HFFc6 (cell line): ENCODE results near the gene SAT1. TPM values are rescaled to one million over a fixed set of nuclear protein-coding genes. Genes with fewer than 3 reads are reported as not detected.
"Not testable (repeated sequence)": the region's sequence is repeated elsewhere in the genome, so short reads cannot be mapped to it uniquely, and the experiment has no call there.

ENCODE experiments used
- DNase-seq: peaks from one replicate; pipeline ENCODE4 v3.0.0-alpha.2; 2018
- H3K27ac Mint-ChIP-seq: 2 replicates; pipeline ENCODE4 v1.8.0; 2020; ENCODE audit warnings: mild to moderate bottlenecking, mixed read lengths
- H3K27me3 Mint-ChIP-seq: 2 replicates; pipeline ENCODE4 v1.8.0; 2021; ENCODE audit warnings: mild to moderate bottlenecking, moderate library complexity, mixed read lengths; ENCODE audit not compliant: insufficient read depth
- H3K36me3 Mint-ChIP-seq: 2 replicates; pipeline ENCODE4 v1.8.0; 2021; ENCODE audit warnings: low read depth, mixed read lengths
- H3K4me1 Mint-ChIP-seq: 2 replicates; pipeline ENCODE4 v1.8.0; 2020; ENCODE audit warnings: low read depth, mixed read lengths
- H3K4me3 Mint-ChIP-seq: 2 replicates; pipeline ENCODE4 v1.8.0; 2020; ENCODE audit warnings: mild to moderate bottlenecking, moderate library complexity, mixed read lengths
- H3K9me3 Mint-ChIP-seq: 2 replicates; pipeline ENCODE4 v1.8.0; 2020; ENCODE audit warnings: mild to moderate bottlenecking, mixed read lengths
- long read RNA-seq: library from polyadenylated mRNA; unstranded; transcript quantifications from one replicate; pipeline ENCODE4 v2.0.0, GENCODE V29; 2019
- total RNA-seq, 6 experiments: library from RNA; stranded (reverse); fragmentation: NEBNext Ultra II Directional; extraction: Animal tissue kit (Norgen Biotek cat#: 25700); gene quantifications; 2 replicates in 1 of 6; 3 replicates in 5 of 6; pipeline ENCODE4 v1.2.3, GENCODE V29; 2021
- TF ChIP-seq, protein P1 (sequence below): fragments of 200-600 bp; sonication (generic); IDR thresholded peaks from 2 replicates; pipeline ENCODE4 v1.5.0; 2021; ENCODE audit warnings: antibody characterized with exemption, mild to moderate bottlenecking

The SAT1 gene
- 10 to 100 TPM; 65.4 to 79.0 (median 75.3) TPM for total RNA-seq
- long read RNA-seq, transcript SAT1-207 (3 exons, 1,033 nt): minor isoform, 5 of 105 reads
- long read RNA-seq, transcript SAT1-209 (7 exons, 1,135 nt): minor isoform, 7 of 105 reads
- long read RNA-seq, transcript SAT1-204 (6 exons, 1,065 nt): major isoform, 67 of 105 reads
- long read RNA-seq, partial matches to known transcripts: 7 of 105 reads
- long read RNA-seq, other reads (novel, unspliced or antisense): 16 of 105 reads

- peak; percentile 92 for DNase-seq
- Mint-ChIP-seq H3K4me1 (peaks cover 40% of the 10 kb centered on the region), H3K4me3 (peak within 1 kb of the TSS; percentile 95), H3K27ac (peak within 1 kb of the TSS; percentile 98), H3K36me3 (peaks cover 24% of the 10 kb centered on the region), H3K27me3 (peaks cover 8% of the 10 kb centered on the region; the same call in 1 of the 2 replicates), H3K9me3 (peaks cover 10% of the 10 kb centered on the region; the same call in 1 of the 2 replicates)
- TF ChIP-seq, protein P1, sequence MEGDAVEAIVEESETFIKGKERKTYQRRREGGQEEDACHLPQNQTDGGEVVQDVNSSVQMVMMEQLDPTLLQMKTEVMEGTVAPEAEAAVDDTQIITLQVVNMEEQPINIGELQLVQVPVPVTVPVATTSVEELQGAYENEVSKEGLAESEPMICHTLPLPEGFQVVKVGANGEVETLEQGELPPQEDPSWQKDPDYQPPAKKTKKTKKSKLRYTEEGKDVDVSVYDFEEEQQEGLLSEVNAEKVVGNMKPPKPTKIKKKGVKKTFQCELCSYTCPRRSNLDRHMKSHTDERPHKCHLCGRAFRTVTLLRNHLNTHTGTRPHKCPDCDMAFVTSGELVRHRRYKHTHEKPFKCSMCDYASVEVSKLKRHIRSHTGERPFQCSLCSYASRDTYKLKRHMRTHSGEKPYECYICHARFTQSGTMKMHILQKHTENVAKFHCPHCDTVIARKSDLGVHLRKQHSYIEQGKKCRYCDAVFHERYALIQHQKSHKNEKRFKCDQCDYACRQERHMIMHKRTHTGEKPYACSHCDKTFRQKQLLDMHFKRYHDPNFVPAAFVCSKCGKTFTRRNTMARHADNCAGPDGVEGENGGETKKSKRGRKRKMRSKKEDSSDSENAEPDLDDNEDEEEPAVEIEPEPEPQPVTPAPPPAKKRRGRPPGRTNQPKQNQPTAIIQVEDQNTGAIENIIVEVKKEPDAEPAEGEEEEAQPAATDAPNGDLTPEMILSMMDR: peak; percentile 89
Observed at GRCh38 chrX:23782863-23783588, at the start of gene SAT1. Gene SAT1, plus strand, starts transcription at chrX:23783173. Its CDS starts 179 bp downstream, at chrX:23783352.

DNA sequence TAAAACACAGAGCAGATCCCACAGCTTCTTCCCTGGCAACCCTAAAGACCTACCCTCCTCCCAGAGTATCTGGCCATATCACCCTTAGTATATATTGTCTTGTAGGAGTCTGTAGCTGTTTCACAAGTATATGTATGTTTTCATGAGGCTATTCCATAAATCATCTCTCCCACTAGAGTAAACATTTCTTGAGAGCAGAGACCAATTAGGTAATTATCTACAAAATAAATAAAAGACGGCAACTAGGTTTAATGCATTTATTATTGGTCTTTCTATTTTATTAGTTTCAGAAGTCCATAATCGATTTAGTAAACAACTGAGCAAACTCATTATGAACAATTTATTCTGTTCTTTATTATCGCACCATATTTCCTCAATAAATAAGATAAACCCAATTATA, 46.9 kb upstream of the SAT1 start:
- Mint-ChIP-seq H3K27me3 (peaks cover 1% of the 10 kb centered on the region; the same call in 1 of the 2 replicates), H3K27ac (no peak overlapping the region), H3K4me3 (no peak overlapping the region), H3K4me1 (peaks cover 22% of the 10 kb centered on the region), H3K36me3 (peaks cover 12% of the 10 kb centered on the region), H3K9me3 (no peaks in the 10 kb centered on the region)
- TF ChIP-seq, protein P1: no peak
- DNase-seq: no peak

DNA sequence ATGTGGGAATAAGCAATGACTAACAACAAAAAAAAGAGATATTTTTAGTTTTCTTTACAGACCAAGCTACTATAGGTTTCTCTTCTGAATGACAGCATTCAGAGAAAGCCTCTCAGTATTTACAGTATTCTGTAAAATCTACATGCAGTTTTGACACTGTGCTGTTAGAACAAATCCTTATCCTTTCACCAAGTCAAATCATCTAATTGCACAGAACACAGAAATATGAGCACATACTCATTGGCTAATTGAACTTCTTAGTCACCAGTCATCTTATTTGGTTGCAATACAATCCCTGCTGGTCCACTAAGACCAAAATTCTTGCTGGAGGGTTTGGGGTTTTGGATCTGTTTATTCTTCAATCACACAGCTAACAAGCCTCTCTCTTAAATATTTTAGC, 45.6 kb upstream of the SAT1 start:
- H3K9me3 Mint-ChIP-seq: no peaks in the 10 kb centered on the region
- H3K36me3 Mint-ChIP-seq: peaks cover 8% of the 10 kb centered on the region
- H3K27me3 Mint-ChIP-seq: peaks cover 1% of the 10 kb centered on the region; the same call in 1 of the 2 replicates
- TF ChIP-seq, protein P1: no peak
- no peak overlapping the region for H3K4me3 Mint-ChIP-seq
- H3K4me1 Mint-ChIP-seq: peaks cover 22% of the 10 kb centered on the region
- H3K27ac Mint-ChIP-seq: no peak overlapping the region
- no peak for DNase-seq

DNA sequence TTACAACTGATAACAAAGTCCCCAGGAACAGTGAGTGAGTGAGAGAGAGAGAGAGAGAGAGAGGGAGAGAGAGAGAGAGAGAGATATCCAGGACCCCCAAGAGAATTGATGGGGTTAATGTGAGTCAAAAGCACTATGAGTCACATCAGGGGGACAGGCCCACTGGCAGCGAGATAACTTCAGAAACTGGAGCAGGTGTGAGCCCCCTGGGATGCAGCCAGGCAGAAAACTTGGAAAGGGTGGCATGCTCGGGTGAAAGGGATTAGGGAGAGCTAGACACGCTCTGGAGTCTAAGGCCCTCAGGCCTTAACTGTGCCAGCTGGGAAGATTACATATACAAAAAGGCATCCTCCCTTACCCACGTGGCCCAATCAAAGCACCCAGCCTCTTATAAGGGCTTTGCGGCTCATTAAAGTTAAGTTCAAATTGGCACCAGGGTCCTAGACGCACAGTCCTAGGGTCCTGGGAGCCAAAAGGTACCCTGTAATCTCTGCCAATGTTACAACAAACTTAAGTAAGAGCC, 40.7 kb upstream of the SAT1 start:
- peak; percentile 71 for DNase-seq
- Mint-ChIP-seq H3K9me3 (no peaks in the 10 kb centered on the region), H3K27ac (peak overlapping the region; percentile 95), H3K4me3 (peak overlapping the region; percentile 92), H3K36me3 (no peaks in the 10 kb centered on the region; the same call in 1 of the 2 replicates), H3K4me1 (peaks cover 11% of the 10 kb centered on the region), H3K27me3 (no peaks in the 10 kb centered on the region)
- TF ChIP-seq, protein P1: no peak

DNA sequence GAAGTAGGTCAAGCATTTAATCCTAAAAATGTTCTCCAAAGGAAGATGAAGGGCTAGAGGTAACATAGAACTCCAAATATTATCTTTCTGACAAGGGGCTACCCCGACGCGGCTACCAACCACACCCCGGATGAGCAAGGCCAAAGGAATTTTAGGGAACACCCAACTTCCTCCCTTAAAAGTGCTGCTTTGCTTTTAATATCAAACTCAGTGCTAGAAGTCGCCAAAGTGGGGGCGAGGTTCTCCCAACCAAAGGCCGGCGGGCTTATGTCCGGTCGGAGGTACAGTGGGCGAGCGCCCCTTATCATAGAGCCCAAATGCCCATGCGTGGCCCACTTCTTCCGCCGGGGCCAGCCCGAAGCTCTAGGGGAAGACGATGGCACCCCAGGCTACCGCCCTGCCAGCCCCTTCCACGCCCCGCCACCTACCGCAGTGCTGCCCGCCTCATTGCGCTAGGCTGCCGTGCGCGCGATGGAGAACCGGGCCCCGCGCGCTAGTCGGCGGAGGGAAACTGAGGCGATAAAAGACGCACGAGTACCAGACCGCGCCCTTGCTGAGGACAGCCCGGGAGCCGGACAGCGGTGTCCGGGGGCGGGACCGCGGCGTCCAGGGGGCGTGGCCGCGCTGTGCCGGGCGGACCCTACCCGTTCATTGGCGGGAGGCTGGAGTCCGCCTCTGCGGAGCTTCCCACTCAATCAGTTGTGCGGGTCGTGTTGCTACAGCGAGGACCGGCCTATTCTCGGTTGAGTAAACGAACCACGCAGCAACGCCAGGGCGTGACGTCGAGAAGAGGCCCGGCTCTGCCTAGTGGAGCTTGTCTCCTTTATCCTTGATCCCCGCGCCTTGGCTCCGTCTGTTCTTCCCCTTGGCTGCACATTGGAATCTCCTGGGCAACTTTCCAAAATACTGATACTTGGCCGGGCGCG, 40.0 kb upstream of the SAT1 start, which contains the start of gene ACOT9:
Gene ACOT9 (minus strand): TSS at position 580 of the 926 bp plus-strand sequence. CDS start 132 bp downstream, at position 448.
- no peaks in the 10 kb centered on the region for H3K27me3 Mint-ChIP-seq
- H3K27ac Mint-ChIP-seq: peak within 1 kb of the TSS; percentile 95
- peak; percentile 94 for DNase-seq
- H3K36me3 Mint-ChIP-seq: no peaks in the 10 kb centered on the region; the same call in 1 of the 2 replicates
- TF ChIP-seq, protein P1: no peak
- H3K4me1 Mint-ChIP-seq: peaks cover 11% of the 10 kb centered on the region
- peak within 1 kb of the TSS; percentile 92 for H3K4me3 Mint-ChIP-seq
- no peaks in the 10 kb centered on the region for H3K9me3 Mint-ChIP-seq

- Mint-ChIP-seq H3K27ac (peak overlapping the region; percentile 93), H3K4me1 (peaks cover 11% of the 10 kb centered on the region), H3K4me3 (peak overlapping the region; percentile 77)
- not testable (repeated sequence) for H3K27me3 Mint-ChIP-seq, H3K9me3 Mint-ChIP-seq, H3K36me3 Mint-ChIP-seq, DNase-seq
Observed at GRCh38 chrX:23743623-23743971, 39.4 kb upstream of the SAT1 start.
